Measurements from ENCODE around the gene ERC2. TPM values are rescaled to one million over a fixed set of nuclear protein-coding genes. Genes with fewer than 3 reads are reported as not detected.

ERC2 gene
- total and polyA plus RNA-seq, 2 donors (not counting 3 experiments of a cell fraction or from before 2014, with no cell fraction given): 5.6 to 15.5 TPM

GRCh38 chr3:56290374-56290773 lies 177.9 kb downstream of the ERC2 start:
- Histone ChIP-seq H4K20me1 (replicated peaks; ENCODE audit: control insufficient read depth, extremely low read depth, insufficient read depth, low read length) (no peaks in the 10 kb centered on the region), H3K79me2 (ENCODE audit: control insufficient read depth, insufficient read depth, low read length) (no peaks in the 10 kb centered on the region), H3K9ac (replicated peaks; ENCODE audit: extremely low read depth, insufficient read depth, low read length) (peak overlapping the region; percentile 68), H3K4me1 (ENCODE audit: control insufficient read depth, extremely low read depth, insufficient read depth, low read length) (peaks cover 24% of the 10 kb centered on the region), H3K9me3 (replicated peaks; ENCODE audit: control insufficient read depth, insufficient read depth, low read length) (no peaks in the 10 kb centered on the region), H3K27me3 (ENCODE audit: control insufficient read depth in 2 of 2, insufficient read depth in 2 of 2, low read length in 2 of 2) (no peaks in the 10 kb centered on the region), H3K4me3 (replicated peaks in 1 of 3; ENCODE audit: insufficient read depth in 1 of 3, low read depth in 1 of 3, low read length in 3 of 3) (no peak overlapping the region), H2AFZ (ENCODE audit: low read depth, low read length) (no peak overlapping the region), H3K27ac (ENCODE audit: insufficient read depth, low read depth, low read length) (peak overlapping the region; percentile 90), H3K36me3 (ENCODE audit: control insufficient read depth in 2 of 2, extremely low read depth in 1 of 2, insufficient read depth in 2 of 2, low read length in 2 of 2) (no peaks in the 10 kb centered on the region), H3K4me2 (ENCODE audit: insufficient read depth, low read length) (peak overlapping the region; percentile 81), H3K9me1 (replicated peaks; ENCODE audit: control insufficient read depth, extremely low read depth, insufficient read depth, low read length) (no peaks in the 10 kb centered on the region)
- CTCF ChIA-PET: interaction anchor here (1.1 to 5.9 kb wide), 6 partner anchors 10 to 40 kb away, joined by 4 to 40 read pairs (median 10); no protein-coding TSS in a partner anchor
- TF ChIP-seq GATA2 (IDR thresholded peaks at IDR 0.05; ENCODE audit: insufficient read depth, insufficient read length, low read depth, low read length): no peak
- no peak for TF ChIP-seq FOS (IDR thresholded peaks at IDR 0.05; ENCODE audit: borderline replicate concordance, insufficient read depth, low read length)
- no peak for TF ChIP-seq JUN (IDR thresholded peaks at IDR 0.05; ENCODE audit: borderline replicate concordance, insufficient read depth, insufficient read length, low read depth)
- no peak for TF ChIP-seq MAX (IDR thresholded peaks at IDR 0.05; ENCODE audit: insufficient read depth, insufficient read length)
- no peak for TF ChIP-seq POLR2AphosphoS5 (IDR thresholded peaks at IDR 0.05; ENCODE audit: insufficient read depth, low read depth, low read length)
- TF ChIP-seq, protein P1, sequence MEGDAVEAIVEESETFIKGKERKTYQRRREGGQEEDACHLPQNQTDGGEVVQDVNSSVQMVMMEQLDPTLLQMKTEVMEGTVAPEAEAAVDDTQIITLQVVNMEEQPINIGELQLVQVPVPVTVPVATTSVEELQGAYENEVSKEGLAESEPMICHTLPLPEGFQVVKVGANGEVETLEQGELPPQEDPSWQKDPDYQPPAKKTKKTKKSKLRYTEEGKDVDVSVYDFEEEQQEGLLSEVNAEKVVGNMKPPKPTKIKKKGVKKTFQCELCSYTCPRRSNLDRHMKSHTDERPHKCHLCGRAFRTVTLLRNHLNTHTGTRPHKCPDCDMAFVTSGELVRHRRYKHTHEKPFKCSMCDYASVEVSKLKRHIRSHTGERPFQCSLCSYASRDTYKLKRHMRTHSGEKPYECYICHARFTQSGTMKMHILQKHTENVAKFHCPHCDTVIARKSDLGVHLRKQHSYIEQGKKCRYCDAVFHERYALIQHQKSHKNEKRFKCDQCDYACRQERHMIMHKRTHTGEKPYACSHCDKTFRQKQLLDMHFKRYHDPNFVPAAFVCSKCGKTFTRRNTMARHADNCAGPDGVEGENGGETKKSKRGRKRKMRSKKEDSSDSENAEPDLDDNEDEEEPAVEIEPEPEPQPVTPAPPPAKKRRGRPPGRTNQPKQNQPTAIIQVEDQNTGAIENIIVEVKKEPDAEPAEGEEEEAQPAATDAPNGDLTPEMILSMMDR (IDR thresholded peaks at IDR 0.05; ENCODE audit: extremely low read depth in 1 of 2, insufficient read depth in 1 of 2, low read depth in 1 of 2, low read length in 2 of 2): no peak
- no peak for TF ChIP-seq MYC (IDR thresholded peaks at IDR 0.05; ENCODE audit: low read depth, low read length)
- TF ChIP-seq POLR2A (IDR thresholded peaks at IDR 0.05; ENCODE audit: low read depth, low read length): no peak
- no peak for TF ChIP-seq EZH2 (IDR thresholded peaks at IDR 0.05; ENCODE audit: borderline replicate concordance, low read depth, low read length, severe bottlenecking)
- BruUV-seq (replicated peaks): no TSS peak
- peak; percentile 15 for FAIRE-seq
- DNase-seq (ENCODE audit: low read depth, low spot score): no peak
- POLR2A ChIA-PET: no interaction called here
- dilution Hi-C loops (cut with MboI; ENCODE audit: extremely low pct_ligation_motif_present, low sequenced_read_pairs) (no loop called here), intact Hi-C loops (cut with micrococcal nuclease) (loop anchor here (2.0 kb wide), 1 partner anchor 398 kb away; no protein-coding TSS in a partner anchor)
